GM12878 (cell line): ENCODE data around the gene DGKA. TPM values are rescaled to one million over a fixed set of nuclear protein-coding genes. Genes with fewer than 3 reads are reported as not detected.

ENCODE experiments used
- ATF3 ChIP-seq: IDR thresholded peaks from 2 replicates; pipeline ENCODE4 v1.6.1; 2011; ENCODE audit warnings: low read depth, mild to moderate bottlenecking, low read length, moderate library complexity, borderline replicate concordance; ENCODE audit errors: extremely low read depth
- HCFC1 ChIP-seq: fragments of 150-350 bp; IDR thresholded peaks from 2 replicates; pipeline ENCODE4 v1.6.1; 2014; ENCODE audit warnings: low read length
- MTA3 ChIP-seq: IDR thresholded peaks from 2 replicates; pipeline ENCODE4 v1.6.1; 2012; ENCODE audit warnings: low read length, inconsistent platforms, borderline replicate concordance
- NR2C2 ChIP-seq: IDR thresholded peaks from 2 replicates; pipeline ENCODE4 v1.6.1; 2011; ENCODE audit warnings: borderline replicate concordance, low read depth; ENCODE audit not compliant: control insufficient read depth, insufficient read length
- RAD21 ChIP-seq: IDR thresholded peaks from 2 replicates; pipeline ENCODE4 v1.6.1; 2011; ENCODE audit warnings: mild to moderate bottlenecking, low read depth, low read length, moderate library complexity; ENCODE audit not compliant: insufficient read depth
- RBBP5 ChIP-seq: fragments of 200-600 bp; sonication (generic); conservative IDR thresholded peaks from 2 replicates; pipeline ENCODE4 v1.6.1; 2016
- RUNX3 ChIP-seq: IDR thresholded peaks from 2 replicates; pipeline ENCODE4 v1.6.1; 2012; ENCODE audit warnings: low read length, inconsistent platforms
- SPI1 ChIP-seq: IDR thresholded peaks from 2 replicates; pipeline ENCODE4 v1.6.1; 2011; ENCODE audit warnings: low read depth, mild to moderate bottlenecking, low read length, moderate library complexity, borderline replicate concordance; ENCODE audit not compliant: insufficient read depth
- TBL1XR1 ChIP-seq: IDR thresholded peaks from 2 replicates; pipeline ENCODE4 v1.6.1; 2012; ENCODE audit warnings: low read depth, low read length, improper control_type of control experiment
- ZBTB33 ChIP-seq: fragments of 450-650 bp; IDR thresholded peaks from 2 replicates; pipeline ENCODE4 v1.6.1; 2017; ENCODE audit warnings: mild to moderate bottlenecking
- ZNF592 ChIP-seq: fragments of 450-650 bp; IDR thresholded peaks from 2 replicates; pipeline ENCODE4 v1.6.1; 2017; ENCODE audit warnings: mild to moderate bottlenecking, moderate library complexity
- polyA plus RNA-seq, 11 experiments: library from polyadenylated mRNA; depleted of rRNA in 4 of 11; unstranded in 6 of 11; stranded (reverse) in 5 of 11; fragments of >200 nt; fragmentation: Nextera tagmentation in 4 of 11; fragmentation: Illumina TruSeq in 1 of 11; extraction: Ambion mirVana in 4 of 11; extraction: Trizol in 1 of 11; gene quantifications; 1 replicate in 1 of 11; 2 replicates in 10 of 11; pipeline versions ENCODE4 v1.2.1 to v1.2.3, GENCODE V29; 2011 to 2016; ENCODE audit warnings: inconsistent platforms in 2 of 11, missing spikeins in 2 of 11, low read depth in 1 of 11
- total RNA-seq, 4 experiments: library from RNA; depleted of rRNA in 3 of 4; stranded (reverse); fragments of >200 nt in 3 of 4; fragmentation: Illumina TruSeq in 1 of 4; extraction: Trizol in 1 of 4; gene quantifications; 2 replicates each; pipeline versions ENCODE4 v1.2.1 to v1.2.3, GENCODE V29; 2013 to 2021

DGKA gene
- total and polyA plus RNA-seq, 10 of the 15 experiments (the other 5 are each of a cell fraction or from before 2014, with no cell fraction given) = 14.0 to 65.5 (median 37.1) TPM

GRCh38 chr12:55972911-55973598 lies 42.1 kb downstream of the DGKA start (continued):
- TF ChIP-seq ZNF592 (no peak), NR2C2 (no peak), ATF3 (no peak), HCFC1 (no peak; the same call in 1 of the 2 replicates), TBL1XR1 (no peak; the same call in 1 of the 2 replicates), SPI1 (peak; percentile 56; the same call in 1 of the 2 replicates), RAD21 (no peak), RUNX3 (peak; percentile 72), ZBTB33 (no peak), MTA3 (0 out of 2 replicates have a peak, but pooled peaks have one; percentile 33), RBBP5 (no peak)
